RPMI8226 (cell line): Measurements from ENCODE around the gene NDUFS5.
"Not testable (repeated sequence)": the region's sequence is repeated elsewhere in the genome, so short reads cannot be mapped to it uniquely, and the experiment has no call there.

Source experiments
- DNase-seq: peaks from one replicate; pipeline ENCODE4 v3.0.0-alpha.2; 2015

NDUFS5 gene

DNA sequence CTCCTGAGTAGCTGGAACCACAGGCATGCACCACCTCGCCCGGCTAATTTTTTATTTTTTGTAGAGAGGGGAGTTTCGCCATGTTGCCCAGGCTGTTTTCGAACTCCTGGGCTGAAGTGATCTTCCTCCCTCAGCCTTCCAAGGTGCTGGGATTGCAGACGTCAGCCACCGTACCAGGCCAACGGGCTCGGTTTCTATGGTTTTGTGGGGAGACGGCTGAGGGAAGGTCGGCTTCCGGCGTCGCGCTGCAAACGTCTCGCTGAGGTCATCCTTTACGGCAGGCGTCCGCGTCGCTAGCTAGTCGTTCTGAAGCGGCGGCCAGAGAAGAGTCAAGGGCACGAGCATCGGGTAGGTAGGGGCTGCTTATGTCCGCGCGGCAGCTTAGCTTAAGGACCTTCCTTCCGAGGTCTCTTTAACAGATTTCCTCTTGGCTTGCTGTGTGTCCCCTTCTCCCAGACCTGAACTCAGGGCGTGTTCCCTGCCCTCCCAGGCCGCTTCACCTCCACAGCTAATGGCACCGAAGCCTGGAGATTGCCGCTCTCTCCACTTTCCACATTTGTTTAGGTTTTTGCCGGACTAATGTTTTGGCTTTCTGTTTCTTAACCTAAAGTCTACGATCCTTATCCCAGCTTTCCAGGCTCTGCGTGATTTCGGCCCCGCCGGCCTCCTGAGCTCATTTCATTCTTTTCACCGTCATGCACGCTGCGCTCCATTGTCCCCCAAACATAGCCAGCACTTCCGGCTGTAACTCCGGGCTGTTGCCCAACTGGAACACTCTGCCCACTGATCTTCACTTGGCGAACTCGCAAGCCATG lies at the start of gene NDUFS5:
Gene NDUFS5, plus strand, starts transcription at position 300 of the 815 bp plus-strand sequence. CDS start 2,375 bp downstream, outside the sequence.
- peak; percentile 94 for DNase-seq

- DNase-seq, result not testable (repeated sequence)
These were observed 48.5 kb upstream of the NDUFS5 start for GRCh38 chr1:38977399-38978244.

GRCh38 chr1:38978245-38978542 lies 48.0 kb upstream of the NDUFS5 start:
- not testable (repeated sequence) for DNase-seq

GRCh38 chr1:38979380-38979779 lies 46.8 kb upstream of the NDUFS5 start:
- not testable (repeated sequence) for DNase-seq

DNA sequence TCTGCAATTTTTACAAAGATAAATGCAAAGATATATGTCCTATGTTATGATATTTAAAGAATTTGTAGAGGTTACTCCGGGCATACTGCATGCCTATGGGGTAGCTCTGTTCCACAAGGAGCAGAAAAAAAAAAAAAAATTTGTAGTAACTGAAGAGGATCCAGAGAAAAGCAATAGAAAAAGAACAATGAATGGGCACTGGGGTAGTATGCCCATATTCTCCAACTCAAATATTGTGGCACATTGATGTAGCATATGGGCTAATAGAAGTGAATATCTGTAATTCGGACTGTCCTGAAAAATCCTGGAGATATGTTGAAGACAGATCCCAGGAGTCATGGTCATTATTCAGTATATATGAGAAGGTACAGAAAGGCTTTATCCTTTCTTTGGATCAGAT lies 36.2 kb upstream of the NDUFS5 start:
- DNase-seq, result no peak

DNA sequence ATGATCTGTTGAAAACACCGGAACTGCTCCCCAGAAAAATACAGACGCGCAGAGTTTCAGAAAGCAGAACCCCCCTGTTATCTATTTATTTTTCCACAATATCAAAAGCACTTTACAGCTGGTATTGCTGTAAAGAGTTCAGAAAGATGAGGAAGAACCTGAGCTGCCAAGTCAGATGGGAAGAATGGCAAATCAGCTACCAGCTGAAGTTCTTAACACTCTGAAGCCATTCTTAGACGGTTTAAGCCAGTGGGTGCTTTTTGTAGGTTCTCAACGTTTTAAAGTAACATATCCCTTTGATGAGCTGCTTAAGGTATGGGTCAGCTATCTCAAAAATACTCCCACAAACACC lies 35.8 kb upstream of the NDUFS5 start:
- DNase-seq, result no peak

DNA sequence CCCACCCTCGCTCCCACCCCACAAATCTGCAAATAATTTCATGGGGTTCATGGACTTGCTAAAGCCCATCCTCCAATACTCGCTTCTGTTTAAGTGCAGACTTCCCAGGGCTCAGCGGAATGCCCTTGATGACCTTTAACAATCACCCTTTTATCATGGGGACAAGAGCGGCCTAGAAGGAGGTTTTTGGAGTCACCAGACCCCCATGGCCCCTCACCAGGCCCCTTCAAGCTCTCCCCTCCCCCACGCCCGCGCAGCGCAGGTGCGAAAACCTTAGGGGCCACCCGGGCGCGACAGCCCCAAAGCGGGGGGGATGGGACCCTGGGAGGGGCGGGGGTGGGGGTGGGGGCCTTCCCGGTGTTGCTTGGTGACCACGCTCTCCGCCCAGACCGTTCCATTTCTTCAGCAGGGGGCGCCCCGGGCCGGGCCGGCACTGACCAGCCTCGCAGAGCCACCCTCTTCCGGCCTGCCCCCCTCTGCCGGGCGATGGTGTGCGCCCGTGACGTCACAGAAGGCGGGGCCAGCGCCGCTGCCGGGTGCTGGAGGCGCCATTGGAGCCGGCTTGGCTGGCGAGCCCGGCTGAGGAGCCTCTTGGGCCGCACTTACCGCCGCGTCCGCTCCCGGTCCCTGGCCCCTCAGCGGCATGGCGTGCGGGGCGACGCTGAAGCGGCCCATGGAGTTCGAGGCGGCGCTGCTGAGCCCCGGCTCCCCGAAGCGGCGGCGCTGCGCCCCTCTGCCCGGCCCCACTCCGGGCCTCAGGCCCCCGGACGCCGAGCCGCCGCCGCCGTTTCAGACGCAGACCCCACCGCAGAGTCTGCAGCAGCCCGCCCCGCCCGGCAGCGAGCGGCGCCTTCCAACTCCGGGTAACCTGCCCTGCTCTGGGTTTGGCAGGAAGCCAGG lies 35.2 kb upstream of the NDUFS5 start, which contains the start of gene AKIRIN1:
Gene AKIRIN1, plus strand, starts transcription at position 539 of the 900 bp plus-strand sequence. Its CDS starts 105 bp downstream, at position 644.
- DNase-seq, result peak; percentile 99

DNA sequence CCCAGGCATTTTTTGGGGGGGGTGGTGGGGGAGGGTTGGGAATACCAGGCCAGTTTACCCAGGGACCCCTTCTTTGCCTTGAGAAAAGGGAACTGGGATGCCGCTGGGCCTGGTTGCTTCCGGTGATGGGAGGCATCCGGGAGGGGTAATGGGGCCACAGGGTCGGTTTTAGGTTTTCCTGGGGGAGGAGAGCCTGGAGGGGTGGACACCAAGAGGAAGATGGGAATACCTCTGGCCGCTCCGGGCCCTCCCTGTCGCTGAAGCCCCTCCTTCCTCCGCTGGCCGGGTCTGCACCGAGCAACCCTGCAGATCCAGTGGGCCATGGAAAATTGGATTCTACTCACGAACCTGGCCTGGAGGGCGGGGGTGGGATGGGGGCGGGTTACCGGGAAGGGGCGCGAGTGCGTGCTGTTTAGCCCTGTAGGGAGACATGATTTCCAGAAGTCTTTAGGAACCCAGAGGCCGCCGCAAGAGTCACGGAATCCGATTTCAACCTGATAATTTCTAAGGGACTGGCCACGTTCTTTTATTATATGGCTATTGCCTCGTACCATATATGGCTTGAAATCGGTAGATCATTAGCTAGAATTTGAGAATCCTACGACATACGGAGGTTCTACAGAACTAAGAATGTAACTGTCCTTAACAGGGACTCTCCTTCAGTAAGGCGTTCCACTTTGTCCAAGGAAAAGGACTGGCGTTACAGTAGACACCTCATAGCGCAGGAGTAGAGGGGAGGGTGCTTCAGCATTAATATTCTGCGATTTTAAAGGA lies 34.3 kb upstream of the NDUFS5 start:
- DNase-seq, result peak; percentile 15

DNA sequence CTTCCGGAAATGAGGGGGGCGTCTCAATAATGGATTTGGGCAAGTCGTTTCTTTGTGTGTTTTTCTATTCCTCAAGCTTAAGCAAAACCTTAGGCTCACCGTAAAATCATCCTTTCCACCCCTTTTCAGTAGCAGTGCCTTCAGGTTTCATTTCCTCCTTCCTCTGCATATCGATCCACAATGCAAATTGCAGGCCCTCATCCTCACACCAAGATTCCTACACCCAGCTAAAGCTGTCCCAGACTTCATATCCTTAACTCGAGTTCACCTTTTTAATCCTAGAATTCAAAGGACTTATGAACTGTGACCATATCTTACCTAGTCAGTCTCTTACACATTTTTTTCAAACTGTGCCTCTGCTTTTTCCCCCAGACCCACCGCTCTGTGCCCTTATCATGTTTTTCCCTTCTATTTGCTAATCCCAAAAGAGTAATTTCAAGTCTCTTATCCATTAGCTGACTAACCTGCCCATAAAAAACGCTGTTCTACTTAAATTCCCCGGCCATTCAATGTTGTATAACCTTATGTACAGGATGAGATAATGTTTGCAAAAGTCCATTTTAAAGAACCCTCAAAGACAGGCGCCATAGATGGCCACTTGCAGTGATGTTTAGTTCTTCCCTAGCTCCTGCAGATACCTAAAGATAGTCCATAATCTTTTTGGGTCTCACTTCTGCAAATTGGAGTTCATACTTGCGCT lies 33.6 kb upstream of the NDUFS5 start:
- peak; percentile 57 for DNase-seq

- no peak for DNase-seq
These were observed 32.0 kb upstream of the NDUFS5 start for GRCh38 chr1:38994196-38994595.

DNA sequence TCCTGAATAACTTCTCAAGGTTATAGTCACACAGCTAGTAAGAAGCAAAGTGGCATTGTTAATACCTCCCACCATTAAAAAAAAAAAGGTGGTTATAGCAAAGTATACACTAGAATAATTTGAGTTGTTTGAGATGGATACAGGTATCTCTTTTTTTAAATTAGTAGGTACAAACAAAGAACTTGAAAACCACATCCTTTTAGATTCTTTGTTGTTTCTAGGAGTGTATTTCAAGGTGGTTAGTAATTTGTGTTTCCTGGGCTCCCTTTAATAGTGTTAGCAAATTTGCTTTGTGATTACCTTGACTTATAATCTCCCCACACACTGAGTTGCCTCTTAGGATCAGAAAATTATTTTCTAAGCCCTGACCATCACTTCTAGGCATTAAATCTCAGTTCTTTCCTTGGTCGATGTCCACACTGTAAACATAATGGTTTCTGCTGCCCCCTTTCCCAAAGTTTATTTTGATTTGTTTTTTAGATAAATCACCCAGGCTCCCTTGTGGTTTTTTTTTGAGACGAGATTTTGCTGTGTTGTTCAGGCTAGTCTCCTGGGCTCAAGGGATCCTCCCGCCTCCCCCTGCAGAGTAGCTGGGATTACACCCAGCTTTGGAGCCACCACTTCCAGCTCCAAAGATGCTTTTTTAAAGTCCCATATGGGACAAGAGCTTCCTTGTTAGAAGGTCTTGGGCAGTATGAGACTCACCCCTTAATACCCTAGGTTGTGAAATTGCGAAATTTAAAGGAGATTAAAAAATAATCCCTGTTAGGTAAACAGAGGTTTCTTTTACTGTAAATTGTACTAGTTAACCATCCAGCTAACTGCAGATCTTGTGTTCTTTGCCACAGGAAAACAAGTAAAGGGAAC lies 28.9 kb upstream of the NDUFS5 start:
- no peak for DNase-seq

DNA sequence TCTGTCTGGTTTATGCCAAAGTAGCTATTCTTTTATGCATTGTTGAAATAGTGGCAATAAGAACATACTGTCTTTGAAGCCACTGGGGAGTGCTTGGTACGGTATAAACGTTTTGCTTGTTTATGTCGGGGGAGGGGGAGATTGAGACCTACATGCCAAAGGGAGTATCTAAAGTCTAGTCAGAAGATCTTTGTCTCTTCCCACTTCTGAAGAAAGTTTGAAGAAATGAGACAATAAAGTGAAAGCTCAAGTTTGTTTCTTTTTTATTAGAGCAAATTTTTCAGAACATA lies 28.3 kb upstream of the NDUFS5 start:
- no peak for DNase-seq

DNA sequence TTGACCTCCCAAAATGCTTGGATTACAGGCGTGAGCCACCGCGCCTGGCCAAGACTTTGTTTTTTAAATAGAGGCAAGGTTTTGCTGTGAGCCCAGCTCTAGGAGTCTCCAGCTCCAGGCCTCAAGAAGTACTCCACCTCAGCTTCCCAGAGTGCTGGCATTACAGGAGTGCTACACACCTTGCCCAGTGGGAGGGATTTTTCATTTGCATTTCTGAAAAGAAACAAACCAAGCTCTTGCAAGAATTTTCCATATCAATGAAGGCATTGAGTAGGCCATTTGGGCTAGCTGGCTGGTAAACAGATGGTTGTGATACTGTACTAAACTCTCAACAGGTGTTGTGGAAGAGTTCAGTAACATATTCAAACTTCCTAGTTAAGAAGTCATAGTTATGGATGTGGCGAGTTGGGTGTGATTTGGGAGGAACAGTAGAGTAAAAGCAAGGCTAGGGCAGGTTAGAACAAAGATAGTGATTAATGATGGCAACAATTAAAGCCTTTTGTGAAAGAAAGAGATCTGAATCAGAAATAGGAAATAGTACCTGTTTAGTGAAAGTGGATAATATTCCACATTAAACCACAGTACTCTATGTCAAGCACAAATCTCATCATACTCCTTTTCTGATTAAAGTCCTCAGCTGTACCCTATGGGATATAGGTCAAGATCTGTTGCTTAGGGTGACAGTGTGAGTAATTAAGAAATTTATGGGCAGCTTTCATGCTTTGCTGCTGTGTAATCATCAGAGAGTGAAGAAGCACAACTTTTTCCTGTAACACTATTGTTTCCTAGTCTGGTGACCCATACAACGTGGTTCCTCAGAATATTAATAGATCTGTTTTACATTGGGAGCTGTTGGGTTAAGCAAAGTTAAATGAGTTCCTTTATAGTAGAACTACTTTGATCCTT lies 24.4 kb upstream of the NDUFS5 start:
- DNase-seq, result no peak

DNA sequence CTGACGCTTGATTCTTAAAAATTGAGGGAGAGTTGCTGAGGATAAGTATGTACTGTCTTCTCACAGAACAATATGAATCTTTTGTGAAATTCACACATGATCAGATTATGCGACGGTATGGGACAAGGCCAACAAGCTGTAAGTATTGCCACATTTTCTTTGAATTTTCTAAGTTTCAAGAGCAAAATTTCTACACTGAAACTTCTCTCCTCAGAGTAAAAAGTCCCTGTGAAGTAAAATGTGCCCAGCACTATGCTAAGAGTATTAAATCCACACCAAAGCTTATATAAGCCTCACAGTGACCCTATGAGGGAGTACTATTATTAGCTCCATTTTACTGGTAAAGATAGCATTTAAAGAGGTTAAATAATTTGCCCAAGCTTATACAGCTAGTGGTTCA lies 22.9 kb upstream of the NDUFS5 start:
- DNase-seq, result no peak

DNA sequence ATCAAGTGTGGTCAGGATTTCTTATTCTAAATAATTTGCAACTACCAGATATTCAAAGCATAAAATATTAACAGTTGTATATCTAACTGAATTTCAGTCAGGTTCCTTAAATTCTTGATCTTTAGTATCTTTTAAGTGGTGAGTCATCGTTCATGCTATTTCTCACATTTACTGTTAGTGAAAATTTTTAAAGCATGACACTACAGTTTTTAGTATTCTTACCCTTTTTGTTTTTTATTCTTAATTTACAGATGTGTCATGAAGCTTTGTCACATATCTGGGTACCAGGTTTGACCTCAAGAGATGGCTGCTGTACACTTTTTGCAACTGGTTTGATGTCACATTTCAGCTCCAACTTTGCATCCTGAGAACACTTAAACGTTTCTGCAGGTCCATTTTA lies 22.4 kb upstream of the NDUFS5 start:
- DNase-seq, result no peak

GRCh38 chr1:39006287-39006686 lies 19.9 kb upstream of the NDUFS5 start:
- no peak for DNase-seq

DNA sequence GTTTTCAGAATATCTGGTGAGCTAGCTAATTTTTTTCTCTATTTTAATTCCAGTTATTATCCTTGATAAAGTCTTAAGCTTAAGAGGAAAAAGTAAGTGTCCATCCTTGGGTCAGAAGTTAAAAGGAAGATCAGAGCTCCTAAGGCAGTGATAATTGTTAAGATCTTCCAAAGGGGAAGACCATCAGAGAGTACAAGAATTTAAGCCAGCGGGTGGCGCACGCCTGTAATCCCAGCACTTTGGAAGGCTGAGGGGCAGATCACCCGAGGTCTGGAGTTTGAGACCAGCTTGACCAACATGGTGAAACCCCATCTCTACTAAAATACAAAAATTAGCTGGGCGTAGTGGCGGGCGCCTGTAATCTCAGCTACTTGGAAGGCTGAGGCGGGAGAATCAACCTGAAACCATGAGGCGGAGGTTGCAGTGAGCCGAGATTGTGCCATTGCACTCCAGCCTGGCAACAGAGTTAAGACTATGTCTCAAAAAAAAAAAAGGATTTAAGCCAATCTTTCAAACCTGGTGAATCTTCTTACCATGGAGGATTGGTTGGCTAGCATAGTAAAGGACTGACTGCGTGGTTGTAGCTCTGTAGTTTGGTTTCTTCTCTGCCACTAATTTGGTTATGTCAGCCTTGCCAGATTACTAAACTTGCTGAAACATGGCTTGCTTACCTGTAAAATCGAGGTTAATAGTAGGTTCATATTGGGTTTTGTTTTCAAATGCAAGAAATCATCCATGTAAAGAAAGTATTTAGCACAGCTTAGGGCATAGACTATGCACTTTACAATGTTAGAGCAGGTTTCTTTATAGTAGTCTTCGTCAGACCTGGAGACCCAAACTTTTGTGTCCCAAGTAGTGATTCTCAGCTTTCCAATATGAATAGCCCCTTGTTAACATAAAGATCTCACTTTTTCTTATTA lies 19.2 kb upstream of the NDUFS5 start:
- no peak for DNase-seq

GRCh38 chr1:39014956-39015355 lies 11.2 kb upstream of the NDUFS5 start:
- not testable (repeated sequence) for DNase-seq
